Fibroblast of skin of left biceps (primary cell): Measurements from ENCODE around the gene KCNA10.

Experiments
- DNase-seq, 2 experiments: peaks; one replicate each; pipeline ENCODE4 v3.0.0-alpha.2; 2013; ENCODE audit warnings: low read depth in 2 of 2

Gene KCNA10

DNA sequence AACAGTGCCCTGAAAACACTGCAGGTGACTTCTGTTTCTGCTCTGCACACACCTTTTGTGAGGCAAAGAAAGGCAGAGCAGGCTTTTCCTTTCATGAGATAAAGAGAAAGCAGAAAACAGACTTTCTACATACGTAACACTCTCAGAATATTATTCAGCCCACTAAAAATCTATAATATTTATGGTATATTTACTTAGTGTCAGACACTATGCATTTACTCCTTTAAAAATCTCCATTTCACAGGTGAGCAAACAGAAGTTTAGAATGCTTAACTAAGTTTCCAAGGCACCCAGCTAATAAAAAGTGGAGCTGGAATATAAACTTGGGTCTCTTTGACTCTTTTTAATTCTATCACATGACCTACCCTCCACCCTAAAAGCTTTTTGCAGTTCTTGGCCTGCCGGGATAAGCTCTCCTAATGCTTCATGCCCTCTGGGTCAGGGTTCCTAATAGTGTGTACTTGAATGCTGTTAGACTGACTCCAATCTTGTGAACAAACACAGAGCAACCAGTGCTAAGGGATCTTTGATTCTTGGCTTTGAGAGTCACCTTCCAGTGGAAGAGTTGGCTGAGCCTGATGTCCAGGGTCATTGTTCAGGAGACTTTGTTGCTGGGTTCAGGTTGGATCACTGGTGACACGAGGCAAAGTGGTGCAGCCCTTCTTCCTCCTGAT is 40.9 kb downstream of the KCNA10 start:
- no peak for DNase-seq

DNA sequence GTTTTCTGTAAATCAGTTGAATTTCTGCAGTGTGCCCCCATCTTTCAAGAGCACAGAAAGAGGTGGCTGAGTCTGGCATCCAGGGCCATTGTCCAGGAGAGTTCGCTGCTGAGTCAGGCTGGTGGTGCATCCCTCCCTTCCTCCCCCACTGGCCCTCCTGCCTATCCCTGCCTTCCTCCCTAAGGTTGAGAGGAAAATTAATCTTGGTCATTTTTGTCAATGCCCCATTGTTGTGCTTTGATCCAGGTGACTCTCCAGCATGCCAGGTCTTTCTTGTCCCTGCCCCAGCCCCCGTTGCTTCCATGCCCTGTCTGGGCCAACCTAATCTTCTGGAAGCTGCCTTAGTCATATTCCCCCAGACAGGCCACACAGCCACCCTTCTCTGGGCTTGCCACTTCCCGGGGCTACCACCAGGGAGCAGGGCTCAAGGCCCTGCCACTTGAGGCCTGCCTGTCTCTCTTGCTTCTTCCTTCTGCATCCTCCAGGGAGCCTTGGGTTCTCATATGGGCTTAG is 41.5 kb downstream of the KCNA10 start:
- DNase-seq: no peak

DNA sequence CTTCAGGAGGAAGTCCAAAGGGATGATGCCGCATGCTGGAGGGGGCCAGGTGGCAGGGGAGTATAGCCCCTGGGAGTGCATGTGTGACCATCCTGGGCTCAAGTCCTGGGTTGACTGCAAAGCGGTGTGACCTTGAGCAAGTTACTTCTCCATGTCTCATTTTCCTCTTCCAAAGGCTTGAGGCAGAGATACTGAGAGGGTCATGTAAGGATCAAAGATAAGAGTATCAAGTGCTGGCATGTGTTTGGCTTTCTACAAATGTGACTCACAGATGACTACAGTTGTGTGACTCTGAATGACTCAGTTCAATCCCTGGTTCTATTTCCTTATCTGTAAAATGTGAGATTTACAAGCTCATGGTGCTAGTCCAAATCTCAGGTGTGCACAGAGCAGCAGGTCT is 41.9 kb downstream of the KCNA10 start:
- DNase-seq: no peak

DNA sequence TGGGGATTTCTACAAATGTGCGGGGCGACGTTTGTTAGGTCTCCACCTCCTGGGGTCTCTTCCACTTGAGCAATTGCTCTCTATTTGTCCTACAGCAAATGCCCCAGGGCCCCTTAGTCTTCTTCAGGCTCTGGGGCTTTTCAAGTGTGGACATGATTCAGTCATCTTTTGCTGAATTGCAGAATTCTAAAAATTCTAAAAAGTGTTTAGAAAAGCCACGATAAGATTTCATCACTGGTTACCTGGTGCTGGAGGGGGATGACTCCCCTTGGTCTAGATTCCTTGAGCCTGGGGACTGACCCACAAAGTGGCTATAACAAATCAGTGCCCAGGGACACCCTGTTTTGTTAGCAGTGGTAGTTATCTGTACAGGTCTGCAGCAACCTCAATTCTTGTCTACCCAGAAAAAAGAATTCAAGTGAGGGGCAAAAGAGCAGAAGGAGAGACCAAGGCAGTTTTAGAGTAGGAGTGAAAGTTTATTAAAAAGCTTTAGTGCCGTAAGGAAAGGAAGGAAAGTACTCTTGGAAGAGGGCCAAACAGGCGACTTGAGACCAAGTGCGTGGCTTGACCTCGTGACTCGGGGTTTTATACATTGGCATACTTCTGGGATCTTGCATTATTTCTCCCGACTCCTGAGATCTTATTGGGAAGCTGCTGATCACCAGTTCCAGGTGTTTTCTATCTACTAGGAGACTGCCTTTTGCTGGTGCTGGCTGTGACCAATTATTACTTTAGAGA is 42.8 kb downstream of the KCNA10 start:
- no peak for DNase-seq

DNA sequence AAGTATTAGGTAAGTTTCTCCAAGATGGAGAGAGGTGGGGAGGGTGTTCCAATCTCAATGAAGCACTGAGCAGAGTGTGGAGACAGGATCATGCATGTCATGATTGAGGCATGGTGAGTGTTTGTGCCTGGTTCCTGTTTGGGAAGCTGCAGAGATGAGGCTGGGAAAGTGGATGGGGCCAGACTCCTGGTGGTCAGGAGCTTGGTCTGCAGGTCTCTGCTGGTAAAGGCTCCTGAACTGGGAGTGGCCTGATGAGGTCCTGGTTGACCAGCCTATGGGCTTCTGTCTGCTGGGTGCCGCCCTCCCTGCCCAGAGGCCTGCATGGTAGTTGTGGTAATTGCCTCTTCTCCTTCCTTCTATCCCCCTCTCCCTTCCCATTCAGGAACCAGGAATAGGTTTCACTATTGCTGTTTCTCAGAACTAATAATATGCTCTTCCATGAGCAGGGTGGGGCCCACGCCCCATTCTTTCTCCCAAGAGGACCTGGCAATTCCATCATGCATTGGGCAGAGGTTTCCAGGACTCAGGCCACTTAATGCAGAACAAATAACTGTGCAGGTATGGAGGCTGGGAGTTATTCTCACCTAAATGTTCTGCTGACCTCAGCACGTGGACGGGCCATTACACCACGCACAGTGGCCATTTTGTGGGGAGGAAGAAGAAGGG is 43.5 kb downstream of the KCNA10 start:
- no peak for DNase-seq

DNA sequence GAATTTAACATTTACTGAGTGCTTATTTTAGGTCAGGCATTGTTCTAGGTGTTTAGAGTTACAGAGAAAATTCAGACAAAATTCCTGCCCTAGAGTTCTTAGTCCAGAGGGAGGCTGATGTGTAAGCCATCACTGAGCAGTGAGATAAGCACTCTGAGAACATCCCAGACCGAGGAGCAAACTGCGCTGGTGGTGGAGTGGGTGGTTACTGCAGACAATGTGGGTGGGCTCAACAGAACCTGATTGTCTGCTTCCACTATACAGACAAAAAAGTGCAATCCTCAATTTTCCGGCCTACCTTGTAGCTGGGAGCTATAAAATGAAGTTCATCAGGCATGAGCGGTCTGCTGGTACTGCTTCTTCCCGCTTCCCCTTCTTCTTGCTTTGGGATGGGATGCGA is 44.5 kb downstream of the KCNA10 start:
- no peak for DNase-seq

DNA sequence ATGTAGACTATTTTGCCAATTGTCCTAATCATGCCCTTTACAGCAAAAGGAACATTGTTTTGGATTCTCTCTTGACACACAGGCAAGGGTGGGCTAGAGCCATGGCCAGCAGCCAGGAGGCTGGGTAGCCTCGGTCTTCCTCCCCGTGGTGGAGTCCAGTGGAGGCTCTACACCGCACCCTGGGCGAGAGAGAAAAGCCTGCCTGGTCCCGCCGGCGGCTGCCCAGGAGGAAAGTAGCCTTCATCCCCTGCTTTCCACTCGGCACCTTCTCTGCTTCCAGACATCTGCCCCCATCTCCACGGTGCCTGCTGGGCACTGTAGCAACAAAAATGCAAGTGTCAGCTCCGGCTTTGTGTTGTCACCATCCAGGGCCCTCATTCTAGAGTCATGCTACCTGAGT is 46.4 kb downstream of the KCNA10 start:
- no peak for DNase-seq

DNA sequence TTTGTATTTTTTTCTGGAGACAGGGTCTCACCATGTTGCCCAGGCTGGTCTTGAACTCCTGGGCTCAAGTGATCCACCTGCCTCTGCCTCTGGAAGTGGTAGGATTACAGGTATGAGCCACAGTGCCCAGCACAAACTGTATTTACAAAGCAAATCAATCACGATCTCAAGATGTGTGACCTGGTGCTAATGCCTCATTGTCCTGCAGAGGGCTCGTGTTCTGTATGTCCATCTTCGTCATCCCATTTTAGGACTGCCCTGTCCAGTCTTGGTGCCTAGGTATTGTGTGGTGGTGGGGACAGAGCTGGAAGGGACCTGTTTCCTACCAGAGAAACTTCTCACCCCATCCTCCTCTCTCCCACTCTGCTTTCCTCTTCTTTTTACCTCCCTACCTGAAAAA is 47.8 kb downstream of the KCNA10 start:
- DNase-seq: no peak
